ENCODE data around the gene ATOH1.

Gene ATOH1

DNA sequence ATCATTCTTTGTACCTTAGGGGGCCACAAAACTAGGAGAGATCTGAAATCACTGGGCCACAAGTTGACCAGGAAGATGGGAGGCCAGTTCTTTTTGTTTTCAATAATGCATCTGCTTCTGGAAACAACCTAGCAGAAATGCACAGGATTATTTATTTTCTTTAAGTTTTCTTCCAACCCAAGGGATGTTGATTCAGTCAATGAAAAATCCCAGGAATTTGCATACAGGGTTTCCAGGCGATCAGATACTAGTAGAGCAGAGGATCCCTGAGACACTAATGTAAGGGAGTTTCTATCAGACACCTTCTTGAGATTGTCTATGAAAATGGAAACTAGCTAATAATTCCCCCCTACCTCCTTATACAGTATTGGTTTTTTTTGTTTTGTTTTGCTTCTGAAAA lies 7.4 kb downstream of the ATOH1 start:
- DNase-seq = no peak

- DNase-seq = no peak
Observed at GRCh38 chr4:93839704-93840103, 11.2 kb downstream of the ATOH1 start.

DNA sequence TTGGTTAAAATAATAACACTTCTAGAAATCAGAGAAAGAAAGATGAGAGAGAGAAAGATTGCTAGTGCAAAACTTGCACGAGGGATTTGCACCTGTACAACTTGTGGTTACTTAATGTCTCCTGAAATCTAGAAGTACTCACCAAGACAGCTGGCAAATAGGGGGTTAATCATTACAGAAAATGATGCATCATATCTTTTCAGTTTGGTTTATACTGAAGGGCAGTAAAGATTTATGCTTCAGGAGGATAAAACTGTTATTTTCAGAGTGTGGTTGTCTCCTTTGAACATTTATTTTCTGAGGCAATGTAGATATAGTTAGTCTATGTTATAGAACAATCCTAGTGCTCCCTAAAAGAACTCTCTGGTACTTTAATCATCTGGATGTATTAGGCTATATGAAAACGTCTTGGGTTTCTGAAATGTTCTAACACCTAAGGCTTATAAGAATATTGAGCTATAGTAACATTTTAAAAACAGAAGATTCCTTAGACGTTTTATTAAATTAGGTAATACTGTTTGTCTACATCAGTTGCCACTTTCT lies 13.3 kb downstream of the ATOH1 start:
- no peak for DNase-seq

DNA sequence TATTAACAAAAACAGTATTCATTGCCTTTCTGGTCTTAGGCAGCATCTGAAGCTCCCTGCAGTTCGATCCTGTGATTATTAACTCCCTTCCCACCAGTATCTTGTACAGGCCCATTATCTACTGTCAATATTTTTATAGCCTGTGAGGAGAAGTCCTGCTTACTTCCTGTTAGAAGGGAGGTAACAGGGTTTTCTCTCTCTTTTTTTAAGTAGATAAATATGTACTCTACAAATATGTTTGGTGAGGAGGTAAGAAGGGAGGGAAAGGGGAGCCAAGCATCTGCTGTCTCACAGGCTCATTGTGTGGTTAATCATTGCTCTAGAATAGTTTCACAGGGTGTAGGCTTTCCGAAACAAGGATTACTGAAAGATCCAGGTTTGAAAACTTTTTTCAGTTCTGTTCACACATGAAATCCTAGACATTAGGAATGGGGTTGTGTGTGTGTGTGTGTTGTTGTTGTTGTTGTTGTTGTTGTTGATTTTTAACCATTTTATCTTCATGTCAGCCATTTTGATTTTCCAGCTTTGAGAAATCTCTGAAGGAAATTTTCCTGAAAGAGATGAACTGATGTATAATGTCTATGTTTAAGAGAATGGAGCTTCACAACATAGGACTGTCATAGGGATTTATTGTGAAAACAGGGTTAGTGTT lies 14.2 kb downstream of the ATOH1 start:
- no peak for DNase-seq

GRCh38 chr4:93843772-93844171 lies 15.2 kb downstream of the ATOH1 start:
- DNase-seq = no peak

GRCh38 chr4:93852680-93853079 lies 24.1 kb downstream of the ATOH1 start:
- no peak for DNase-seq

- no peak for DNase-seq
Observed at GRCh38 chr4:93855926-93856325, 27.4 kb downstream of the ATOH1 start.

- no peak for DNase-seq
Observed at GRCh38 chr4:93865650-93866049, 37.1 kb downstream of the ATOH1 start.

DNA sequence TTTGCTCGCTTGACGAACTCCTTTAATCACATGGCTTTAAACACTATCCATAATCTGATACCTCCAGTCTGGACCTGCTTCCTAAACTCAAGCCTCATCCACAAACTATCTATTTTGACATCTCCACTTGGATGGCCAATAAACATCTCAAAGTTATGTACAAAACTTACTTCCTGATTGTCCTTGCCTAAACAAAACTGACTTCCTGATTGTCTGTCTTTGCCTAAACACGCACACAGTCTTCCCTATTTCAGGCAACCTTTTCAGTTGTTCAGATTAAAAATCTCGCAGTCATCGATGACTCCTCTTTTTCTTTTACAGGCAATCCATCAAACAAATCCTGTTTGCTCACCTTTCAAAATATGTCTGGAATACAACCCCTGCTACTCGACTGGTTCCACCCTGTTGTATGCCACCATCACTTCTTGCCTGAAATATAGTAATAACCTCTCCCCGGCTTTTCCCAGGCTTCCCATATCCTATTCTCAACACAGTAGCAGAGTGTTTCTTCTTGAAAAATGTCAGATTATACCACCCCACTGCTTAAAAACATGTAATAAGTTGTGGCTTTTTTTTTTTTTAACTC lies 39.0 kb downstream of the ATOH1 start:
- DNase-seq = no peak

- no peak for DNase-seq
Observed at GRCh38 chr4:93870876-93871458, 42.4 kb downstream of the ATOH1 start.

DNA sequence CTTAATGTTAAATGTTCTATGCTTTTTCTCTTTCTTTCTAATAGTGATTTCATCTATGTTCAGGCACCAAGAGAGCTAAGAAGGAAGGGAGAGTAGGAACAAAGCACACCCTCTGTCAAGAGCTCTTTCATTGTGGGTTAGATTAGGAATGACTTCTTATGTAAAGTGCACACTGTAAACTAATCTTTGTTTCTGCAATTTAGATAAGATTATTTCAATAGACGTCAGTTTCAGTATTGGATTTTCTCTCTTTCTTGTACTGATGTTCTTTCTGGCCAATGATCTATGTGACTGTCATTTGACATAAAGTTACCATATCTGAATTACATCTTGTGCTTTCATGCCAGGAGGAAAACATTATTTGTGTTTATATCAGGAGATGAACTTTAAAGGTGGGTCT lies 48.2 kb downstream of the ATOH1 start:
- no peak for DNase-seq

DNA sequence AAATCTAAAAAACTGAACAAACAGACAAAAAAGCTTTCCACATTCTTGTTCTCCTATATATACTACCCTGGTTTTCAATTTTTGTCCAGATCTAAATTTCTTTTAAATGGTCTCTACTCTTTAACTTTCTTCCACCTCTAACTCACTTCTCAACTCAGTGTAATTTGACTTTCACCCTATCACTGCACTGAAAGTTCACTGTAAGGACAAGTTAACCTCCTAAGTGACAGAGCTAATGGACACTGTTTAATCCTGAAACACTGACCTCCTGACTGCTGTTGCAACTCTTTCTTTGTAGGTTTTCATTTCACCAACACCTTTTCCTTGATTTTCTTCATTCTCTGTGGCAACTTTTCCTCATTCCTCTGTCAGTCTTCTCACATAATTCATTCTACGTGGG lies 50.0 kb downstream of the ATOH1 start:
- no peak for DNase-seq

- DNase-seq = no peak
Observed at GRCh38 chr4:93879919-93880318, 51.4 kb downstream of the ATOH1 start.

All from DMS153 (cell line).